ENCODE results near the gene KCND3. TPM values are rescaled to one million over a fixed set of nuclear protein-coding genes. Genes with fewer than 3 reads are reported as not detected.

The KCND3 gene
- total RNA-seq, 4 donors from 2014 or later: 1.0 to 6.9 (median 3.9) TPM

GRCh38 chr1:111776861-111777260, 212.6 kb downstream of the KCND3 start:
- Histone ChIP-seq H3K4me3 (no peak overlapping the region), H3K9me3 (no peaks in the 10 kb centered on the region), H3K4me1 (no peaks in the 10 kb centered on the region), H3K36me3 (no peaks in the 10 kb centered on the region), H3K27me3 (no peaks in the 10 kb centered on the region), H3K27ac (no peak overlapping the region)
- TF ChIP-seq EP300 (IDR thresholded peaks at IDR 0.05): no peak
- no peak for TF ChIP-seq POLR2A (IDR thresholded peaks at IDR 0.05)
- no peak for TF ChIP-seq CTCF (IDR thresholded peaks at IDR 0.05)
- DNase-seq (ENCODE audit: low spot score in 2 of 2): no peak
- WGBS, 2 donors: 86 to 90% methylated on average over 8 of the region's 8 CpGs

GRCh38 chr1:111776391-111776790, 213.1 kb downstream of the KCND3 start:
- Histone ChIP-seq H3K4me1 (no peaks in the 10 kb centered on the region), H3K27ac (no peak overlapping the region), H3K36me3 (no peaks in the 10 kb centered on the region), H3K9me3 (no peaks in the 10 kb centered on the region), H3K27me3 (no peaks in the 10 kb centered on the region), H3K4me3 (no peak overlapping the region)
- TF ChIP-seq EP300 (IDR thresholded peaks at IDR 0.05) (no peak), CTCF (IDR thresholded peaks at IDR 0.05) (no peak), POLR2A (IDR thresholded peaks at IDR 0.05) (no peak)
- no peak for DNase-seq (ENCODE audit: low spot score in 2 of 2)
- 61% methylated on average over 2 of the region's 2 CpGs for WGBS, 2 donors

GRCh38 chr1:111775966-111776365, 213.5 kb downstream of the KCND3 start:
- Histone ChIP-seq H3K4me1 (no peaks in the 10 kb centered on the region), H3K27me3 (no peaks in the 10 kb centered on the region), H3K27ac (no peak overlapping the region), H3K36me3 (no peaks in the 10 kb centered on the region), H3K4me3 (no peak overlapping the region), H3K9me3 (no peaks in the 10 kb centered on the region)
- TF ChIP-seq POLR2A (IDR thresholded peaks at IDR 0.05): no peak
- TF ChIP-seq CTCF (IDR thresholded peaks at IDR 0.05): no peak
- TF ChIP-seq EP300 (IDR thresholded peaks at IDR 0.05): no peak
- 53 to 61% methylated on average over 9 of the region's 9 CpGs for WGBS, 2 donors
- no peak for DNase-seq (ENCODE audit: low spot score in 2 of 2)

- H3K9me3 ChIP-seq: no peaks in the 10 kb centered on the region
- DNase-seq (ENCODE audit: low spot score in 2 of 2): no peak
- peaks cover 0 to 17% (median 0%) of the 10 kb centered on the region in 3 donors for H3K36me3 ChIP-seq
- 77% methylated on average over 4 of the region's 4 CpGs for WGBS, 2 donors
- no peak overlapping the region for H3K4me3 ChIP-seq
- H3K27ac ChIP-seq: no peak overlapping the region
- H3K27me3 ChIP-seq: no peaks in the 10 kb centered on the region
- peaks cover 0 to 5% (median 0%) of the 10 kb centered on the region in 4 donors for H3K4me1 ChIP-seq
- TF ChIP-seq EP300 (IDR thresholded peaks at IDR 0.05) (no peak), POLR2A (IDR thresholded peaks at IDR 0.05) (no peak), CTCF (IDR thresholded peaks at IDR 0.05) (no peak)
Measured at GRCh38 chr1:111770916-111771315, 218.6 kb downstream of the KCND3 start.

- Histone ChIP-seq H3K27ac (peak overlapping the region in 2 of 4 donors; percentile 42 to 54), H3K4me3 (no peak overlapping the region), H3K36me3 (peaks cover 0 to 30% (median 0%) of the 10 kb centered on the region in 3 donors), H3K9me3 (no peaks in the 10 kb centered on the region), H3K4me1 (peaks cover 0 to 5% (median 0%) of the 10 kb centered on the region in 4 donors), H3K27me3 (no peaks in the 10 kb centered on the region)
- peak in 1 of 2 donors; percentile 36 for DNase-seq (ENCODE audit: low spot score in 2 of 2)
- 37 to 38% methylated on average over 6 of the region's 6 CpGs for WGBS, 2 donors
- TF ChIP-seq EP300 (IDR thresholded peaks at IDR 0.05): no peak
- TF ChIP-seq CTCF (IDR thresholded peaks at IDR 0.05): peak; percentile 78 to 92 (median 86)
Measured at GRCh38 chr1:111769517-111770146, 219.8 kb downstream of the KCND3 start.

Data from tibial nerve (tissue), 4 donors.